SK-N-MC (cell line): Measurements from ENCODE around the gene AHNAK.

Source experiments
- DNase-seq: peaks from one replicate; pipeline ENCODE4 v3.0.0-alpha.2; 2011; ENCODE audit warnings: low read depth, low spot score
- H3K27ac ChIP-seq: fragments of 200-600 bp; sonication (generic); 2 replicates; pipeline ENCODE4 v1.5.1; 2016; ENCODE audit warnings: mixed run types
- H3K36me3 ChIP-seq: fragments of 200-600 bp; sonication (generic); 2 replicates; pipeline ENCODE4 v1.6.1; 2017; ENCODE audit warnings: antibody characterized with exemption, low read length, mixed read lengths; ENCODE audit not compliant: insufficient read depth
- H3K4me3 ChIP-seq: fragments of 200-600 bp; sonication (generic); 2 replicates; pipeline ENCODE4 v1.5.1; 2016
- H3K9ac ChIP-seq: fragments of 200-600 bp; sonication (generic); 2 replicates; pipeline ENCODE4 v1.8.0; 2017; ENCODE audit warnings: mixed run types, mixed read lengths; ENCODE audit not compliant: insufficient read length
- H3K9me3 ChIP-seq: fragments of 200-600 bp; sonication (generic); 2 replicates; pipeline ENCODE4 v1.6.1; 2017; ENCODE audit warnings: low read depth, mild to moderate bottlenecking, antibody characterized with exemption, low read length, moderate library complexity, mixed read lengths
- EZH2 ChIP-seq: fragments of 200-600 bp; sonication (generic); IDR thresholded peaks from one replicate; pipeline ENCODE4 v1.6.1; 2017; ENCODE audit warnings: antibody characterized with exemption
- FOXP2 ChIP-seq: optimal IDR thresholded peaks from 2 replicates; pipeline ENCODE3; 2011; ENCODE audit warnings: mild to moderate bottlenecking, moderate library complexity; ENCODE audit not compliant: insufficient read depth; ENCODE audit errors: extremely low read length, control extremely low read depth
- POLR2AphosphoS5 ChIP-seq: IDR thresholded peaks from 2 replicates; pipeline ENCODE4 v1.6.1; 2012; ENCODE audit warnings: mild to moderate bottlenecking, low read depth, low read length, borderline replicate concordance

Gene AHNAK

DNA sequence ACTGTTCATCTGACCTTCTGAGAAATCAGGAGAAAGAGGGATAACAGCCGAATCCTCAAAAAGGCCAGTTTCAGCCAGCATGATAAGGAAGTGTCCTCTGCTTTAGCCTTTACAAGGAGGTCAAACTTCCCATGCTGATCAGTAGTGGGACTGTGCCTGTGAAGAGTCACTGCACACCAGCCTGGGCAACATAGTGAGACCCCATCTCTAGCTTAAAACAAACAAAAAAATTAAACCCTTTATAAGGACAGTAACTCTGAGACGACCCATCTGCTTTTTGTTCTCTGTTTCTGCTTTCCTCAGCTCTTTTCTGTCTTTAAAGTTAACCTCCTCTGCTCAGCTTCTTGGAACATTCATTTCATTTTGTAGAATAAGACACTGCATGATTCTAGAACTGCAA is 78.0 kb downstream of the AHNAK start:
- Histone ChIP-seq H3K9ac (no peak overlapping the region), H3K9me3 (no peaks in the 10 kb centered on the region), H3K36me3 (no peaks in the 10 kb centered on the region), H3K4me3 (no peak overlapping the region), H3K27ac (no peak overlapping the region)
- no peak for TF ChIP-seq POLR2AphosphoS5
- no peak for TF ChIP-seq EZH2
- TF ChIP-seq FOXP2, result no peak
- DNase-seq, result no peak

DNA sequence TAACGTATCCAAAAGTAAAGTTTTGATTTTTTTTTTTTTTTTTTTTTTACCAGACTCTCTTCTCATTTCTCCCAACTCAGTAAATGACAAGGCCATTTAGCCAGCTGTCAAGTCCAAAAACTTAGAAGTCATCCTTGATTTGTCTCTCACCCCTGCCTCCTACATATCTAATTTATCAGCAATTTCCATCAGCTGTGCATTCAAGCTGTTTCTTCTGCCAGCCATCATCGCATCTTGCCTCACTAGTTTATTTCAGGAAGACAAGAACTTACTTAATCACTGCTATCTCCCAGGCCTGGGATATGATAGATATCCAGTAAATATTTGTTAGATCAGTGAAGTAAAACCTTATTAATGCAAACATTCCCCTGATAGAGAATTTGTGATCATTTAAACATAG is 80.2 kb downstream of the AHNAK start:
- Histone ChIP-seq H3K4me3 (no peak overlapping the region), H3K27ac (no peak overlapping the region), H3K36me3 (no peaks in the 10 kb centered on the region), H3K9ac (no peak overlapping the region), H3K9me3 (no peaks in the 10 kb centered on the region)
- TF ChIP-seq POLR2AphosphoS5, result no peak
- no peak for TF ChIP-seq EZH2
- no peak for TF ChIP-seq FOXP2
- no peak for DNase-seq

DNA sequence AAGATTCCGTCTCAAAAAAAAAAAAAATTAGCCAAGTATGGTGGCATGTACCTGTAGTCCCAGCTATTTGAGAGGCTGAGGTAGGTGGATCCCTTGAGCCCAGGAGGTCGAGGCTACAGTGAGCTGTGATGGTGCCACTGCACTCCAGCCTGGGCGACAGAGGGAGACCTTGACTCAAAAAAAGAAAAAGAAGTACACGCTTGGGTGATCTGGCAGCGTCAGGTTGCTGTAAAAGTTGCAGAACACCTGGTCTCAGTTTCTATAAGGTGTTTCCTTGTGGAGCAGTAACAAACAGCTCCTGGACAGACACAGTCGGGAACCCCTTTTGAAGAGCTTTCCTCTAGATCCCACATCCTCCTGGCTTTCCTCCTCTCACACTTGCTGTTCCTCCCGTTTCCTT is 82.0 kb downstream of the AHNAK start:
- Histone ChIP-seq H3K4me3 (no peak overlapping the region), H3K36me3 (no peaks in the 10 kb centered on the region)

DNA sequence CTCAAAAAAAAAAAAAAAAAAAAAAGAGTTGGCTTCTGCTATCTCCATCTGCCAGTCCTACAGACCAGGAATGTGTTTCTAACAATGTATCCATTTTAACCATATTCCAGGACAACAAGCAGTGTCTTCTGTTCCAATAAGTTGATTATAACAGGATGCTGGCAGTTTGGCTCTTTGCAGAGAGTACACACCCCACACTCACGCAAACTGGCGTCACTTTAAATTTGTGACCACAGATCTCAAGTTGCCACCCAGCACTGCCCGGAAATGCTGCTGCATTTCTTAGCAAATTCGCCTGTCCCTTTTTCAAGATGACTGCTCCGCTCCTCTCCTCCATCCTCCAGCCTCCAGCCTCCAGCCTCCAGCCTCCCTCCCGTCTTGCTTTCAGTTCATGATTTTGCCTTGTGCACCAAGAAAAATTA is 83.5 kb downstream of the AHNAK start:
- Histone ChIP-seq H3K4me3 (no peak overlapping the region), H3K36me3 (no peaks in the 10 kb centered on the region), H3K9me3 (no peaks in the 10 kb centered on the region), H3K9ac (no peak overlapping the region), H3K27ac (no peak overlapping the region)
- TF ChIP-seq EZH2 (no peak), FOXP2 (no peak), POLR2AphosphoS5 (no peak)
- DNase-seq, result no peak

More for the DNA sequence above, 82.0 kb downstream of the AHNAK start:
- DNase-seq, result no peak
- TF ChIP-seq EZH2 (no peak), POLR2AphosphoS5 (no peak), FOXP2 (no peak)
- Histone ChIP-seq H3K9me3 (no peaks in the 10 kb centered on the region), H3K9ac (no peak overlapping the region), H3K27ac (no peak overlapping the region)

DNA sequence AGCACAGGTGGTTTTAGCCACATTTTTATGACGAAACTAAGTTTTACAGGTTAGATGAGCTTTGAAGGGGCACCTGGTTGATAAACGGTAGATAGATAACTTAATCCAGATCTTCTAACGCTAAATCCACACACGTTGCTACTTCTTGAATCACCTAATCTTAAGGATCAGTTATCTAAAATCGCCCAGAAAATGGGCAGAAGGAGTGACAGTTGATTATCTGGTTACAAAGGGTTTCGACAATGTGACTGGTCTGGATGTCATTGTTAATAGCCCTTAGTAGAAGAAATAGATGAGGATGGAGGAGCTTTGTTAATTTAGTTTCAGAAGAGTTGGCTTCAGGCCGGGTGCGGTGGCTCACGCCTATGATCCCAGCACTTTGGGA is 84.1 kb downstream of the AHNAK start:
- Histone ChIP-seq H3K4me3 (no peak overlapping the region), H3K27ac (no peak overlapping the region), H3K36me3 (no peaks in the 10 kb centered on the region), H3K9ac (no peak overlapping the region), H3K9me3 (no peaks in the 10 kb centered on the region)
- TF ChIP-seq EZH2 (no peak), POLR2AphosphoS5 (no peak), FOXP2 (no peak)
- DNase-seq, result no peak

DNA sequence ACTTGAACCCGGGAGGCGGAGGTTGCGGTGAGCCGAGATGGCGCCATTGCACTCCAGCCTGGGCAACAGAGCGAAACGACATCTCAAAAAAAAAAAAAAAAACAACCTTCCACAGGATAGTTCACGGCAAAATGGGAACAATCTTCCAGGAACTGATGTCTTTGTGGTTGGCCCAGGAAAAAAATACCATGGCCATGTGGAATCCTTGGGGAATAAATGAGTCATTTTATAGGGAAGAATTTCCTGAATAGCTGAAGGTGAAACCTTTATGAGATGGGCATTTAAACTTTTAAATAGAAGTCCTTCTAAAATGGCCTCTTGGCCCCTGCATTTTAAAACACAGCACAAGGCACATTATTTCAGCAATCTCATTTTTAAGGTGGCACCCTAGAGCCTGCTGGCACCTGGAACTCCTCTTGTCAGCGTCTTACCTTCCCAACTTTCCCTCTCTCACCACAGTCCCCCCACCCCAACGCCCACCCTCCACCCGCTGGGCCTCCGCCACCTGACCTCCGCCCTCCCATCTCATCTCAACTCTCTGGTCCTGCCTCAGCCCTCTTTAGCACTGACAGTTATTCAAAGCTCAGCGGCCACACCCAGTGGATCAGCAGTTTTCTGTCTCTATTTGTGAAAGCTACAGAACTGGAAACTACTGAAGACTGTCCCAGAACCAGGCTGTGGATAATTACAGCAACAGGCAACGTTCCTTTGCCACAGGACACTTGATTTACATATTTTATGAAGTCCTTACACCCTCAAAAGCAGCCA is 84.7 kb downstream of the AHNAK start:
- Histone ChIP-seq H3K9me3 (no peaks in the 10 kb centered on the region), H3K9ac (no peak overlapping the region), H3K27ac (no peak overlapping the region), H3K36me3 (no peaks in the 10 kb centered on the region), H3K4me3 (no peak overlapping the region)
- TF ChIP-seq FOXP2 (no peak), POLR2AphosphoS5 (no peak), EZH2 (no peak)
- DNase-seq, result no peak

DNA sequence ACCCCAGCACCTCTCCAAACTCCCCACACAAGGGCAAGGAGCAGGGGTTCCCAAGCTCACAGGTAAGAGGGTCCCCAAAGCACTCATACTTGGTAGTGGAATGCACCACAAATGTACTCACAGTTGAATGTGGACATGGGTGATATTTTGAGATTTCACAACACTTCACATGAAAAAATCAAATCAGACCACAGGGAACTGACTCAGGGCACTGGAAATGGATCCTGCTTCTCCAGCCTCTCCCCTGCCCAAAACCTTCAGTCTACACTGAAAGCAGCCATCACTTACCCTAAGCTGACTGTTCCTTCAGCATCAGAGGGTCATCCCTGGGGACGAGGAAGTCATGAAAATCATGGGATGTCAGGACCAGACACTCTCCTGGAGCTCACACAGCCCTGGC is 87.5 kb downstream of the AHNAK start:
- Histone ChIP-seq H3K36me3 (no peaks in the 10 kb centered on the region), H3K9ac (no peak overlapping the region), H3K4me3 (no peak overlapping the region), H3K27ac (no peak overlapping the region), H3K9me3 (no peaks in the 10 kb centered on the region)
- TF ChIP-seq FOXP2 (no peak), EZH2 (no peak), POLR2AphosphoS5 (no peak)
- DNase-seq, result no peak

DNA sequence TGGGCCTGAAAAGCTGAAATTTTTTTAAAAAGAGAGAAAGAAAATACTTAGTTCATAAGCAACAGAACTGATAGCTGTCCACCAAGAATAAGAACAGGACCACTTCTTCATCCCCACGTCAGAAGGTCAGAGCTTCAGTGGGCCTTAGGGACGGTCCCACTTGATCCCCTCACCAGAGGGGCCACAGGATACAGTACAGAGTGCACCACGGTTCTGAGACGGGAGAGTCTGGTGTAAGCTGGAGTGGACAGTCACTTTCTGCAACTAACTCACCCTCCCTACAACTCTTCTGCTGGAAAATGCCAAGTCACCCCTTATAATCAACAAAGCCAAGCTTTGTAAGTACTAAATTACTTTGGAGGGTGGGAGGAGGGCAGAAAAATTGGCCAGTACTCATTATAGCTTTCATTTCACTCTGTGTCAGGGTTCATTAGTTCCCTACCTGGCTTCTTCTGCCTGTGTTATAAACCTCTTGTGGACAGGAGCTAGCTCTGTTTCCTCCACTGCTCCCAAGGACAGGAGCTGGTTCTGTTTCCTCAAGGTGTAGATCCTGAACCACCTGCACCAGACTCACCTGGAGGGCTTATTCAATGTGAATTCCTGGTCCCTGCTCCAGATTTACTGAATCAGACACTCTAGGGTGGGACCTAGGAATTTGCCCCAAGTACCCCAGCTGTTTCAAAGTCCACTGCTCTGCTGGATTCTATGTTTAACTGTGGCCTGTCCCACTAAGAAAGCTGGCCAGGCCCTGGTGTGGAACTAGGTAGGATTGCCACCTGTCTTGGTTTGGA is 88.2 kb downstream of the AHNAK start:
- no peak overlapping the region for H3K9ac ChIP-seq
- no peaks in the 10 kb centered on the region for H3K9me3 ChIP-seq
- H3K27ac ChIP-seq, result no peak overlapping the region
- no peak overlapping the region for H3K4me3 ChIP-seq
- TF ChIP-seq POLR2AphosphoS5, result no peak
- TF ChIP-seq FOXP2, result no peak
- TF ChIP-seq EZH2, result no peak
- no peak for DNase-seq
- no peaks in the 10 kb centered on the region for H3K36me3 ChIP-seq
